H1 (cell line): ENCODE measurements around the gene TRPM1. TPM values are rescaled to one million over a fixed set of nuclear protein-coding genes. Genes with fewer than 3 reads are reported as not detected.

Experiments used
- CTCF ChIA-PET: fragments of 300-600 bp; sonication (Branson Sonifier 250); formaldehyde crosslinking; loops from one replicate; lab custom pipeline; 2021; ENCODE audit not compliant: partially characterized antibody; lab: Charles Lee
- POLR2A ChIA-PET: fragments of 300-600 bp; sonication (Branson Sonifier 250); formaldehyde crosslinking; loops from one replicate; lab custom pipeline; 2021; ENCODE audit warnings: inconsistent platforms; ENCODE audit not compliant: partially characterized antibody; lab: Charles Lee
- DNase-seq, 2 experiments: peaks; one replicate each; pipeline versions ENCODE4 v3.0.0 to v3.0.0-alpha.2; 2010 to 2022; ENCODE audit warnings: low spot score in 2 of 2, low read depth in 1 of 2, mixed read lengths in 1 of 2
- FAIRE-seq: peaks from 2 replicates; lab custom pipeline; 2011; peaks lifted over from hg19 to GRCh38; lab: Jason Lieb, UNC
- H2AFZ ChIP-seq: 2 replicates; pipeline ENCODE4 v1.8.1; 2012; ENCODE audit warnings: low read length, inconsistent platforms
- H2AK5ac ChIP-seq: 2 replicates; pipeline ENCODE4 v1.6.1; 2013; ENCODE audit warnings: low read depth, low read length
- H2BK120ac ChIP-seq: replicated peaks from 2 replicates; pipeline ENCODE3; 2013; ENCODE audit warnings: low read depth, low read length, inconsistent platforms
- H2BK12ac ChIP-seq: 2 replicates; pipeline ENCODE4 v1.6.1; 2013; ENCODE audit warnings: low read depth, low read length
- H2BK15ac ChIP-seq: 2 replicates; pipeline ENCODE4 v1.6.1; 2013; ENCODE audit warnings: low read length
- H2BK20ac ChIP-seq: 2 replicates; pipeline ENCODE4 v1.6.1; 2013; ENCODE audit warnings: low read length
- H2BK5ac ChIP-seq: 2 replicates; pipeline ENCODE4 v1.6.1; 2013; ENCODE audit warnings: low read depth, low read length
- H3K14ac ChIP-seq: 2 replicates; pipeline ENCODE4 v1.6.1; 2013; ENCODE audit warnings: inconsistent platforms; ENCODE audit not compliant: insufficient read length
- H3K18ac ChIP-seq: 2 replicates; pipeline ENCODE4 v1.6.1; 2013; ENCODE audit warnings: low read length; ENCODE audit errors: extremely low read depth
- H3K23ac ChIP-seq: 2 replicates; pipeline ENCODE4 v1.6.1; 2013; ENCODE audit warnings: inconsistent platforms; ENCODE audit not compliant: insufficient read length
- H3K23me2 ChIP-seq: 2 replicates; pipeline ENCODE4 v1.6.1; 2013; ENCODE audit warnings: low read depth, low read length
- H3K27ac ChIP-seq: 2 replicates; pipeline ENCODE4 v1.6.1; 2011; ENCODE audit warnings: low read depth, low read length, inconsistent platforms
- H3K27me3 ChIP-seq, 4 experiments: replicated peaks in 1 of 4; 1 replicate in 1 of 4; 2 replicates in 3 of 4; pipeline versions ENCODE4 v1.6.1 to v1.8.1; 2011 to 2013; ENCODE audit warnings: low read length in 3 of 4, mild to moderate bottlenecking in 3 of 4, inconsistent platforms in 2 of 4, mixed read lengths in 2 of 4, moderate library complexity in 1 of 4; ENCODE audit not compliant: control insufficient read depth in 3 of 4, insufficient read depth in 3 of 4; ENCODE audit errors: extremely low read depth in 1 of 4
- H3K36me3 ChIP-seq, 4 experiments: 2 replicates each; pipeline versions ENCODE4 v1.6.1 to v1.8.1; 2011 to 2013; ENCODE audit warnings: mild to moderate bottlenecking in 4 of 4, low read length in 3 of 4, moderate library complexity in 2 of 4, control low read depth in 1 of 4, inconsistent platforms in 1 of 4; ENCODE audit not compliant: insufficient read depth in 4 of 4, control insufficient read depth in 2 of 4
- H3K4ac ChIP-seq: replicated peaks from 2 replicates; pipeline ENCODE3; 2013; ENCODE audit warnings: low read length, low read depth, mixed read lengths, inconsistent platforms; ENCODE audit not compliant: insufficient read length
- H3K4me1 ChIP-seq, 4 experiments: replicated peaks in 1 of 4; 1 replicate in 1 of 4; 2 replicates in 3 of 4; pipeline versions ENCODE4 v1.6.1 to v1.8.1; 2011 to 2013; ENCODE audit warnings: low read length in 3 of 4, inconsistent platforms in 2 of 4, mixed read lengths in 1 of 4; ENCODE audit not compliant: insufficient read depth in 4 of 4, control insufficient read depth in 3 of 4
- H3K4me2 ChIP-seq, 2 experiments: 2 replicates each; pipeline versions ENCODE4 v1.6.1 to v1.8.1; 2011 to 2013; ENCODE audit warnings: low read depth in 2 of 2, low read length in 2 of 2, control low read depth in 1 of 2, inconsistent platforms in 1 of 2, mild to moderate bottlenecking in 1 of 2; ENCODE audit not compliant: insufficient read depth in 1 of 2
- H3K4me3 ChIP-seq, 4 experiments: fragments of 200-600, 300-600 bp in 1 of 4; sonication (generic), shearing (Covaris generic), sonication (Bioruptor Twin) in 1 of 4; 2 replicates each; pipeline versions ENCODE4 v1.5.1 to v1.8.1; 2011 to 2016; ENCODE audit warnings: low read length in 4 of 4, low read depth in 3 of 4, control low read depth in 2 of 4, inconsistent platforms in 2 of 4, mild to moderate bottlenecking in 2 of 4, mixed read lengths in 1 of 4, moderate library complexity in 1 of 4; ENCODE audit not compliant: insufficient read depth in 2 of 4; ENCODE audit errors: extremely low read depth in 1 of 4
- H3K56ac ChIP-seq: replicated peaks from 2 replicates; pipeline ENCODE3; 2013; ENCODE audit warnings: low read depth, mild to moderate bottlenecking, mixed read lengths, low read length, inconsistent platforms; ENCODE audit not compliant: insufficient read length
- H3K79me1 ChIP-seq: 2 replicates; pipeline ENCODE4 v1.6.1; 2013; ENCODE audit warnings: low read depth, low read length, control low read depth
- H3K79me2 ChIP-seq, 2 experiments: 2 replicates each; pipeline versions ENCODE4 v1.6.1 to v1.8.1; 2012 to 2013; ENCODE audit warnings: low read length in 2 of 2, mild to moderate bottlenecking in 2 of 2, inconsistent platforms in 1 of 2; ENCODE audit not compliant: insufficient read depth in 2 of 2, control insufficient read depth in 1 of 2
- H3K9ac ChIP-seq, 4 experiments: replicated peaks in 1 of 4; 1 replicate in 1 of 4; 2 replicates in 3 of 4; pipeline versions ENCODE4 v1.6.1 to v1.8.1; 2011 to 2013; ENCODE audit warnings: low read depth in 3 of 4, low read length in 3 of 4, control low read depth in 2 of 4, mild to moderate bottlenecking in 2 of 4, moderate library complexity in 2 of 4, inconsistent platforms in 1 of 4; ENCODE audit errors: extremely low read depth in 1 of 4
- H3K9me3 ChIP-seq, 2 experiments: 2 replicates each; pipeline versions ENCODE4 v1.6.1 to v1.8.1; 2012 to 2013; ENCODE audit warnings: mild to moderate bottlenecking in 2 of 2, moderate library complexity in 2 of 2, control low read depth in 1 of 2, inconsistent platforms in 1 of 2, low read depth in 1 of 2, low read length in 1 of 2, mixed read lengths in 1 of 2; ENCODE audit not compliant: insufficient read depth in 2 of 2
- H4K20me1 ChIP-seq, 2 experiments: replicated peaks in 1 of 2; 2 replicates each; pipeline versions ENCODE3 to v1.8.1; 2011 to 2013; ENCODE audit warnings: inconsistent platforms in 2 of 2, low read length in 2 of 2, mild to moderate bottlenecking in 1 of 2; ENCODE audit not compliant: insufficient read depth in 2 of 2, control insufficient read depth in 1 of 2
- H4K5ac ChIP-seq: 2 replicates; pipeline ENCODE4 v1.6.1; 2013; ENCODE audit warnings: low read length, low read depth, mixed read lengths, inconsistent platforms; ENCODE audit not compliant: insufficient read length
- H4K8ac ChIP-seq: 2 replicates; pipeline ENCODE4 v1.8.0; 2013; ENCODE audit warnings: mild to moderate bottlenecking, moderate library complexity, low read length, inconsistent platforms; ENCODE audit not compliant: insufficient read depth; ENCODE audit errors: extremely low read depth
- H4K91ac ChIP-seq: replicated peaks from 2 replicates; pipeline ENCODE3; 2013; ENCODE audit warnings: low read length, mixed read lengths, inconsistent platforms; ENCODE audit not compliant: insufficient read length
- ASH2L ChIP-seq: fragments of 200-600, 300-600 bp; sonication (generic); IDR thresholded peaks from one replicate; pipeline ENCODE4 v1.7.1; 2017; ENCODE audit warnings: low read length
- CBX5 ChIP-seq: fragments of 300-800, 300-1000 bp; sonication (generic); IDR thresholded peaks from 2 replicates; pipeline ENCODE4 v1.7.1; 2016; ENCODE audit warnings: antibody characterized with exemption, low read length, low read depth
- CBX8 ChIP-seq: fragments of 300-800, 300-1000 bp; sonication (generic); IDR thresholded peaks from 2 replicates; pipeline ENCODE4 v1.7.1; 2016; ENCODE audit warnings: low read depth, low read length, borderline replicate concordance
- EZH2 ChIP-seq: fragments of 200-600 bp; sonication (generic); IDR thresholded peaks from 2 replicates; pipeline ENCODE4 v1.7.1; 2012; ENCODE audit warnings: low read depth, mild to moderate bottlenecking, moderate library complexity, low read length, inconsistent platforms; ENCODE audit not compliant: severe bottlenecking
- GTF2F1 ChIP-seq: IDR thresholded peaks from 2 replicates; pipeline ENCODE4 v1.6.1; 2012; ENCODE audit warnings: low read depth, low read length, improper control_type of control experiment, borderline replicate concordance
- POLR2AphosphoS5 ChIP-seq: IDR thresholded peaks from 2 replicates; pipeline ENCODE4 v1.6.1; 2011; ENCODE audit warnings: low read depth, low read length
- RBBP5 ChIP-seq: IDR thresholded peaks from 2 replicates; pipeline ENCODE4 v1.7.1; 2012; ENCODE audit warnings: low read depth, mild to moderate bottlenecking, inconsistent platforms, low read length, moderate library complexity, borderline replicate concordance
- SP1 ChIP-seq: IDR thresholded peaks from 2 replicates; pipeline ENCODE4 v1.6.1; 2011; ENCODE audit warnings: low read depth, low read length
- SRF ChIP-seq: IDR thresholded peaks from 2 replicates; pipeline ENCODE4 v1.6.1; 2011; ENCODE audit warnings: mild to moderate bottlenecking, low read depth, low read length, moderate library complexity
- SUZ12 ChIP-seq: fragments of 200-600 bp; sonication (generic); IDR thresholded peaks from 2 replicates; pipeline ENCODE4 v1.6.1; 2012; ENCODE audit warnings: mild to moderate bottlenecking, inconsistent platforms, low read length, moderate library complexity, mixed read lengths
- YY1 ChIP-seq: IDR thresholded peaks from 2 replicates; pipeline ENCODE4 v1.6.1; 2011; ENCODE audit warnings: low read depth, mild to moderate bottlenecking, low read length
- ZNF274 ChIP-seq: IDR thresholded peaks from 2 replicates; pipeline ENCODE4 v1.7.0; 2012; ENCODE audit warnings: low read length, borderline replicate concordance; ENCODE audit errors: extremely low read depth
- WGBS, 2 experiments: shearing (Covaris generic) in 1 of 2; methylation state at CpG; one replicate each; pipeline versions ENCODE4 v1.1.6 to v1.1.7; 2013 to 2015; ENCODE audit warnings: low lambda C conversion rate in 2 of 2, mixed read lengths in 2 of 2, inconsistent platforms in 1 of 2, low coverage in 1 of 2, missing lambda C conversion rate in 1 of 2; ENCODE audit not compliant: insufficient replicate concordance in 2 of 2, insufficient coverage in 1 of 2, insufficient read length in 1 of 2; ENCODE audit errors: extremely low coverage in 1 of 2, missing lambda C conversion rate in 1 of 2; 5-methylcytosine and 5-hydroxymethylcytosine counted together
- polyA plus RNA-seq, 7 experiments: library from polyadenylated mRNA; depleted of rRNA in 3 of 7; stranded (reverse) in 5 of 7; unstranded in 2 of 7; fragments of >200 nt in 5 of 7; fragments of 200-250 nt in 2 of 7; gene quantifications; 1 replicate in 5 of 7; 2 replicates in 1 of 7; 4 replicates in 1 of 7; pipeline versions ENCODE4 v1.2.1 to v1.2.3, GENCODE V29; 2011 to 2013; ENCODE audit warnings: missing spikeins in 2 of 7, mixed read lengths in 2 of 7
- total RNA-seq: library from RNA; stranded (reverse); fragmentation: NEBNext Ultra II Directional; extraction: Animal tissue kit (Norgen Biotek cat#: 25700); gene quantifications from 2 replicates; pipeline ENCODE4 v1.2.1, GENCODE V29; 2021
- TF ChIP-seq, protein P1 (sequence below): IDR thresholded peaks from 2 replicates; pipeline ENCODE4 v1.6.1; 2011; ENCODE audit warnings: low read length, improper control_type of control experiment

TRPM1 gene
- total and polyA plus RNA-seq, 2 of the 8 experiments (the other 6 are each of a cell fraction or from before 2014, with no cell fraction given) = 0.05 TPM; not detected in 1

DNA sequence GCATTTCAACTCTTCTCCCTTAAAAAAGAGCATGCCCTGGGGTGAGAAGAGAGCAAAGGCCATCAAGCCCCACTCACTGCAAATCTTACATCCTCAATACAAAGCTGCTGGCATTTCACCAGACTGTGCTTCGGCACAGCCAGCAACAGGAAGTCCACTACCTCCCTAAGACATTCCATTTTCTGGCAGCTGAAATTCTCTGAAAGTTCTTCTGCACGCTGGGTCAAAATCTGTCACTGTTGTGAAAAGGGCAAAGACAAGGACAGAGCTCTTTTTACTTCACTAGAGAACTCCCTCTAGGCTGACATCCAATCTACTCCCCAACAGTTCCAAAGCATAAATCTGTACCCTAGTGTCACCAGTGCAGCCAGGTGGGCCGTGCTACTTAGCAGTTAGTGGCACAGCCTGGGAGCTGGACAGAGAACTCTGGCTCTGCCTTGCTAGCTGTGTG is 116.4 kb downstream of the TRPM1 start:
- no peak for FAIRE-seq
- no peaks in the 10 kb centered on the region; a peak in 1 of 7 replicates for H3K4me1 ChIP-seq
- WGBS, 2 experiments = 90% methylated on average over 3 of the region's 3 CpGs; no CpG with 5 or more reads in 1 of the 2 experiments
- no peak overlapping the region for H2BK12ac ChIP-seq
- no peak overlapping the region for H2BK20ac ChIP-seq
- no peaks in the 10 kb centered on the region for H3K9me3 ChIP-seq
- peaks cover 2% of the 10 kb centered on the region; the same call in 1 of the 2 replicates for H3K79me1 ChIP-seq
- H3K27ac ChIP-seq = no peak overlapping the region
- ChIA-PET POLR2A (interaction anchor here (0.8 to 1.3 kb wide), 6 partner anchors 9 to 63 kb away, joined by 3 to 5 read pairs (median 4); no protein-coding TSS in a partner anchor), CTCF (interaction anchor here (0.5 to 1.3 kb wide), 4 partner anchors 67 to 214 kb away, joined by 3 to 4 read pairs (median 3); no protein-coding TSS in a partner anchor)
- H4K20me1 ChIP-seq = no peaks in the 10 kb centered on the region
- H4K8ac ChIP-seq = no peak overlapping the region
- H3K36me3 ChIP-seq = peaks cover 0 to 4% (median 0%) of the 10 kb centered on the region in 4 experiments; a peak in 1 of 8 replicates
- no peak overlapping the region for H2AFZ ChIP-seq
- no peak overlapping the region for H3K56ac ChIP-seq
- H3K79me2 ChIP-seq = peaks cover 0 to 9% of the 10 kb centered on the region in 2 experiments; a peak in 2 of 4 replicates
- no peak for DNase-seq
- H2BK5ac ChIP-seq = no peak overlapping the region
- H4K5ac ChIP-seq = no peak overlapping the region
- H3K23ac ChIP-seq = no peak overlapping the region
- no peak overlapping the region for H4K91ac ChIP-seq
- no peak overlapping the region for H2BK120ac ChIP-seq
- H3K4me3 ChIP-seq = no peak overlapping the region
- no peak overlapping the region for H3K14ac ChIP-seq
- no peak overlapping the region for H3K18ac ChIP-seq
- no peaks in the 10 kb centered on the region for H3K23me2 ChIP-seq
- no peak overlapping the region for H2AK5ac ChIP-seq
- H3K4ac ChIP-seq = no peak overlapping the region
- no peak overlapping the region for H2BK15ac ChIP-seq
- no peak overlapping the region for H3K9ac ChIP-seq
- H3K27me3 ChIP-seq = no peaks in the 10 kb centered on the region; a peak in 1 of 7 replicates
- no peak overlapping the region for H3K4me2 ChIP-seq
- TF ChIP-seq GTF2F1 (no peak), CBX5 (no peak), YY1 (no peak), SP1 (no peak), EZH2 (no peak), RBBP5 (no peak), CBX8 (no peak), SRF (no peak), ASH2L (no peak), ZNF274 (no peak), POLR2AphosphoS5 (no peak), SUZ12 (no peak)
- TF ChIP-seq, protein P1, sequence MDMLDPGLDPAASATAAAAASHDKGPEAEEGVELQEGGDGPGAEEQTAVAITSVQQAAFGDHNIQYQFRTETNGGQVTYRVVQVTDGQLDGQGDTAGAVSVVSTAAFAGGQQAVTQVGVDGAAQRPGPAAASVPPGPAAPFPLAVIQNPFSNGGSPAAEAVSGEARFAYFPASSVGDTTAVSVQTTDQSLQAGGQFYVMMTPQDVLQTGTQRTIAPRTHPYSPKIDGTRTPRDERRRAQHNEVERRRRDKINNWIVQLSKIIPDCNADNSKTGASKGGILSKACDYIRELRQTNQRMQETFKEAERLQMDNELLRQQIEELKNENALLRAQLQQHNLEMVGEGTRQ = no peak
